NT2/D1 (cell line): ENCODE data around the gene PEX10.

Experiments
- DNase-seq: peaks from one replicate; pipeline ENCODE4 v3.0.0-alpha.2; 2011; ENCODE audit warnings: low read depth, low spot score
- H3K27me3 ChIP-seq: 2 replicates; pipeline ENCODE4 v1.6.0; 2011; ENCODE audit warnings: mild to moderate bottlenecking; ENCODE audit not compliant: insufficient read length, insufficient read depth
- H3K36me3 ChIP-seq: 2 replicates; pipeline ENCODE4 v1.6.1; 2011; ENCODE audit warnings: mild to moderate bottlenecking, low read length, mixed read lengths; ENCODE audit not compliant: insufficient read depth, insufficient read length
- H3K4me1 ChIP-seq: 2 replicates; pipeline ENCODE4 v1.5.1; 2011; ENCODE audit not compliant: insufficient read depth, insufficient read length
- H3K4me3 ChIP-seq: 2 replicates; pipeline ENCODE4 v1.5.1; 2011; ENCODE audit warnings: low read depth; ENCODE audit not compliant: insufficient read length
- H3K9ac ChIP-seq: 2 replicates; pipeline ENCODE4 v1.6.0; 2011; ENCODE audit warnings: low read depth; ENCODE audit not compliant: insufficient read length
- H3K9me3 ChIP-seq: 2 replicates; pipeline ENCODE4 v1.5.1; 2011; ENCODE audit warnings: mild to moderate bottlenecking, low read length; ENCODE audit not compliant: insufficient read depth
- SUZ12 ChIP-seq: IDR thresholded peaks from 2 replicates; pipeline ENCODE4 v1.6.1; 2011; ENCODE audit not compliant: insufficient read length, insufficient read depth; ENCODE audit errors: extremely low read depth
- YY1 ChIP-seq: IDR thresholded peaks from 2 replicates; pipeline ENCODE4 v1.6.1; 2011; ENCODE audit not compliant: insufficient read length, insufficient read depth
- ZNF274 ChIP-seq: IDR thresholded peaks from 2 replicates; pipeline ENCODE4 v1.6.1; 2011; ENCODE audit warnings: mild to moderate bottlenecking, low read depth, low read length

The PEX10 gene

GRCh38 chr1:2356911-2357845 lies 55.2 kb downstream of the PEX10 start:
- no peaks in the 10 kb centered on the region for H3K36me3 ChIP-seq
- H3K4me1 ChIP-seq: peaks cover 2% of the 10 kb centered on the region
- no peak overlapping the region for H3K9ac ChIP-seq
- TF ChIP-seq ZNF274: no peak
- no peak for TF ChIP-seq YY1
- TF ChIP-seq SUZ12: no peak
- DNase-seq: no peak
- no peaks in the 10 kb centered on the region for H3K27me3 ChIP-seq
- no peak overlapping the region for H3K4me3 ChIP-seq
- no peaks in the 10 kb centered on the region for H3K9me3 ChIP-seq

GRCh38 chr1:2356401-2356800 lies 56.0 kb downstream of the PEX10 start:
- no peaks in the 10 kb centered on the region for H3K27me3 ChIP-seq

GRCh38 chr1:2355373-2356261 lies 56.7 kb downstream of the PEX10 start:
- H3K9ac ChIP-seq: peak overlapping the region; percentile 32
- H3K4me3 ChIP-seq: no peak overlapping the region
- TF ChIP-seq ZNF274: no peak
- no peak for TF ChIP-seq SUZ12
- no peak for TF ChIP-seq YY1
- H3K36me3 ChIP-seq: no peaks in the 10 kb centered on the region
- DNase-seq: no peak
- no peaks in the 10 kb centered on the region for H3K27me3 ChIP-seq
- H3K9me3 ChIP-seq: no peaks in the 10 kb centered on the region
- peaks cover 2% of the 10 kb centered on the region for H3K4me1 ChIP-seq

More at GRCh38 chr1:2356401-2356800, 56.0 kb downstream of the PEX10 start:
- Histone ChIP-seq H3K9me3 (no peaks in the 10 kb centered on the region), H3K9ac (no peak overlapping the region), H3K4me1 (peaks cover 2% of the 10 kb centered on the region), H3K4me3 (no peak overlapping the region), H3K36me3 (no peaks in the 10 kb centered on the region)
- DNase-seq: no peak
- no peak for TF ChIP-seq YY1
- TF ChIP-seq ZNF274: no peak
- TF ChIP-seq SUZ12: no peak

- TF ChIP-seq ZNF274 (no peak), SUZ12 (no peak), YY1 (no peak)
- no peaks in the 10 kb centered on the region for H3K9me3 ChIP-seq
- no peak overlapping the region for H3K4me3 ChIP-seq
- H3K36me3 ChIP-seq: no peaks in the 10 kb centered on the region
- peaks cover 2% of the 10 kb centered on the region for H3K4me1 ChIP-seq
- H3K9ac ChIP-seq: no peak overlapping the region
- no peak for DNase-seq
- no peaks in the 10 kb centered on the region for H3K27me3 ChIP-seq
Observed at GRCh38 chr1:2354511-2355372, 57.6 kb downstream of the PEX10 start.
